Measurements from ENCODE around the gene ADCY1.
"Not testable (repeated sequence)": the region's sequence is repeated elsewhere in the genome, so short reads cannot be mapped to it uniquely, and the experiment has no call there.

ADCY1 gene

GRCh38 chr7:45573661-45574415 is at the start of gene ADCY1:
Gene ADCY1 (plus strand): TSS chr7:45574368. CDS start chr7:45574544, 176 bp downstream.
- DNase-seq: no peak

GRCh38 chr7:45524445-45524844 is 49.7 kb upstream of the ADCY1 start:
- no peak for DNase-seq

DNA sequence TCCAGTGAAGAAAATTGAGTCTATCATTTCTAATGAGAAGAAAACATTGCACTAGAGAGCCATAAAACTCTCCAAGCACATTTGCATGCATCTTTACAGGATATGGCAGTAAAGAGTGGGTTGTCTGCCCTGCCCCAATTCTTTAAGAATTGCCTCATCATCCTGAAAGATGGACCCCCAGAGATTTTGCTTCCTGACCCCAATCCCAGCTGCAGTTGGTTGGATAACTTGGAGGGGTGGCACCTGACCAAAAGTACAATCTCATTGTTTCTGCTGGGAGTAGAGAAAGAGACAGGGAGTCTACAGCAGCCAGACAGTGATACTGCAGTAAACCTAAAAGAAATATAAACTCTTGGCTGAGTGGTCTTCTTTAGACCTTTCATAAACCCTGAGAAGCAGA is 49.1 kb upstream of the ADCY1 start:
- DNase-seq: no peak

GRCh38 chr7:45543473-45543872 is 30.7 kb upstream of the ADCY1 start:
- DNase-seq: no peak

- DNase-seq: not testable (repeated sequence)
Observed at GRCh38 chr7:45545105-45545710, 29.0 kb upstream of the ADCY1 start.

GRCh38 chr7:45548917-45549316 is 25.3 kb upstream of the ADCY1 start:
- not testable (repeated sequence) for DNase-seq

DNA sequence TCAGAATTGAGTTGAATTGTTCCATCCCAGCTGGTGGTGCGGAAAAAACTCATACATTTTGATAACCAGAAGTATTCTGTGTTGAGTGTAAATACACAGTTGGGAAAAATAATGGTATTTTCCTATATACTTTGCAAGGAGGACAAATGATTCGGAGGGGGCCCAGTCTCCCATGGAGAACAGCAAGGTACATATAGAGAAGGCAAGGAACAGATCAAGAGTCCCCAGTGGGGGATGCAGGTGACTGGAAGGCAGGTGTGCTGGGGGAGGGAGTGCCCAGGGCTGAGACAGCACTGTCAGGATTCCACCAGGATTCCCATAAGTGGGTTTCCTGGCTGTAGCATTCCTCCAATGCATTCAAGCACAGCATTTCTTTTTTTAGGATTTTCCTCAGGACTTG is 10.8 kb upstream of the ADCY1 start:
- DNase-seq: no peak

DNA sequence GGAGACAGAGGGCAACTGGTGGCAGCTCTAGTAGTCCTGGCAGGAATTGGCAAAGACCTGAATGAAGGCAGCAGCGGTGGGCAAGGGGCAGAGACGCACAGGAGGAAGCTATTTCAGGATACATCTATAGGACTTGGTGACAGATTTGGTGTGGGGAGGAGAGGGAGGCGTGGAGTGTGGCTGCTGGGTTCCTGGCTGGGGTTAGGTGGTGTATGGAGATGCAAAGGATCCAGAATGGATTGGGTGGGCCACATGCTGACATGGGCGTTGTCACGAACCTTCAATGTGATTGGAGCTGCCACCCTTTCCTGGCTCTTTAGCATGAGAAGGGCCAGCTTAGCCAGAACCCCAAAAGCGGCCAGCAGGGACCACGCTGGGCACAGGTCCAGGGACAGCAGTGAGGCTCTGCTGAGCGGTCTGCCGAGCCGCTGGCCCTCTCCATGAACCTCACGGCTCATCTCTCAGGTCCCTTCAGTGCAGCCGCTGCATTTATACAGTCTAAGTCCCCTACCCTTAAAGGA is 10.2 kb upstream of the ADCY1 start:
- no peak for DNase-seq

DNA sequence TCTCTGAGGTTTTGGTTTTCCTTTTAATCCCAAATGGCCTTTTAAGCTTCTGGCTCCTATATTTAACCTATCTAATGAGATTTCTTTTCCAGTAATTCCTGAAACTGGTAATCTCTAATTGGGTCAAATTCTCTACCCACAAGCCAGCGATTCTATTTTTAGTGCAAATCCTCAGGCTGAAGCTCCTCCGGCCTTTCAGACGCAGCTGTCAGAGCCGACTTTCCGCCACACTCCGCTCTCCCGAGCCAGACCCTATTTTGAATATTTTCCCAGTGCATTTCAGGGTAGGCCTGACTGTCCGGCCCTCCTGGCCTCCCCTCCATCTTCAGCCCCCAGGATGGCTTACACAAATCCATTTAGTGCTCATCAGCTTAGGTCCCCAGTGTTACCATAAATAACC is 9.7 kb upstream of the ADCY1 start:
- no peak for DNase-seq

DNA sequence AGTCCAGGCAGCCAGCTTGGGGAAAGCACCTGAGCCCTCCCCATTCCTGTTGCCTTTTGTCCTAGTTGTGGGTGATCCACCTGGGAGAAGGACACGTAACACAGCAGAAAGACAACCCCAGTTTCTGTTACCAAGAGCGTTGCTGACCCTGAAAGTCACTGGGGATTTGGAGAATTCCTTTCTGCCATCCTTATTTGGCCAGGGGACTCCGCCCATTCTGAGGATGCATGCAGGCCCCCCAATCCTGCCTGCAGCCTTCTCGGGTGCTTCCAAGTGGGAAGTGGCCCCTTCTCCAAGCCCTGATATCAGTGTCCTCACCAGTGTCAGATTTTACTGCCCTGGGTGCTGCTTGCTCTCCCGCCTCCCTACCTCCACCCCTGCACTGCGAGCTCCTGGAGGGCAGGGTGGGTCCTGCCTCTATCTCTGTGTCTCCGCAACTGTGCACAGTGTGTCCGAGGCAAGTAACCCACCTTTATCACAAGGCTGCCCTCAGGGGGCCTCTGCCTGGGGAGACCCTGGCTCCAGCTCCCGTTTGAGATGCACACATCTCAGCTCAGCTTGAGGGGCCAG is 9.2 kb upstream of the ADCY1 start:
- DNase-seq: no peak

DNA sequence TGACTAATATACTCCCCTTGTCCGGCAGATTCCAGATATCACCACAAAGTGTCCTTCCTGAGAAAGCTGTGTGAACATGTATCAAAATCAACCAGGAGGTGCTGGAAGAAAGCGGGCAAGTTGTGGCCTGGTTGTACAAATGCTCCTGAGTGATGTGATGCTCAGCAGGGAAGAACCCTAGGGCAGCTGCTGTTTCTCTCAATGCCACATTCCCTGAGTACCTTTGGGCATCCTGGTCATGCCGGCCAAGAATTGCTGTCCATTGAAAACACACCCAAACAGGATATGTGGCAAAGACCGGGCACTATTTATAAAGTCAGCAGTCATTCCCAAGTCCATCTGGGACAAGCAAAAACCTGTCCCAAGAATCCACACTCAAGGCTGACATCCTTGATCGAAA is 7.8 kb upstream of the ADCY1 start:
- DNase-seq: no peak

GRCh38 chr7:45566961-45567360 is 7.2 kb upstream of the ADCY1 start:
- DNase-seq: no peak

- no peak for DNase-seq
Observed at GRCh38 chr7:45567713-45568112, 6.5 kb upstream of the ADCY1 start.

DNA sequence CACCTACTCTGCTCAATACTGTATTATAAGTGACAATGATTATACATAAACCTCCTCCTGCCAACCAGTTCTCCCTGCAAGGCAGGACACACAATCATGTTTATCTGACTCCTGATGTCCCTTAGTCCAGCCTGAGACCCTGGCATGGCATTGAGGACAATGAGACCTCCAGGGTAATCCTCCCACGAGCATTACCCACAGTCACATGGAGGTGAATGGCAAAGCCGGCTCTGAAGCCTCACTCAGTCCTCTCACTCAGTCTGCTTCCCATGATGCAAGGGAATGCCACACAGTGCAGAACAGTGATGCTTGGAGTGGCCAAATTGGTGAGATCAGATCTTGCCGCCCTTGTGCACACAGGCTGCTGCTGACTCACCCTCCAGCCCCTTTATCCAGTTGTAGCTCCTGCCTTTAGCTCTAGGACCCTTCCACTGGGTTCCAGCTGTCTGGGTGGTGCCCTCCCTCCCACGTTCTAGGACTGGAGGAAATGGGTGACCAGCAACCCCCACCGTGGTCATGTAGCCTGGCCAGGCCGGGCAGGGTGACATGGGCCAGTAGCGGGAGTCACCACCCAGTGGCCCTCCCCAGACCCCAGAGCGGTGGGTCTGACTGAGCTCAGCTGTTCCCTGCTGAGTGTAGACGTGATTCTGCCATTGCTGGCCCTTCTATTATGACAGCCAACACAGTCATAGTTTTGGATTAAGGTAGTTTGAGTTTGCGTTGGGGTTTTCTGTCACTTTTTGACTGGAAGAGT is 5.5 kb upstream of the ADCY1 start:
- no peak for DNase-seq

- DNase-seq: no peak
Observed at GRCh38 chr7:45569290-45569685, 4.9 kb upstream of the ADCY1 start.

- no peak for DNase-seq
Observed at GRCh38 chr7:45570797-45571196, 3.4 kb upstream of the ADCY1 start.

- no peak for DNase-seq
Observed at GRCh38 chr7:45573204-45573603, 964 bp upstream of the ADCY1 start.

- no peak for DNase-seq
Observed at GRCh38 chr7:45574416-45574668, 174 bp downstream of the ADCY1 start.

GRCh38 chr7:45574669-45575500 is 717 bp downstream of the ADCY1 start:
- DNase-seq: no peak

DNA sequence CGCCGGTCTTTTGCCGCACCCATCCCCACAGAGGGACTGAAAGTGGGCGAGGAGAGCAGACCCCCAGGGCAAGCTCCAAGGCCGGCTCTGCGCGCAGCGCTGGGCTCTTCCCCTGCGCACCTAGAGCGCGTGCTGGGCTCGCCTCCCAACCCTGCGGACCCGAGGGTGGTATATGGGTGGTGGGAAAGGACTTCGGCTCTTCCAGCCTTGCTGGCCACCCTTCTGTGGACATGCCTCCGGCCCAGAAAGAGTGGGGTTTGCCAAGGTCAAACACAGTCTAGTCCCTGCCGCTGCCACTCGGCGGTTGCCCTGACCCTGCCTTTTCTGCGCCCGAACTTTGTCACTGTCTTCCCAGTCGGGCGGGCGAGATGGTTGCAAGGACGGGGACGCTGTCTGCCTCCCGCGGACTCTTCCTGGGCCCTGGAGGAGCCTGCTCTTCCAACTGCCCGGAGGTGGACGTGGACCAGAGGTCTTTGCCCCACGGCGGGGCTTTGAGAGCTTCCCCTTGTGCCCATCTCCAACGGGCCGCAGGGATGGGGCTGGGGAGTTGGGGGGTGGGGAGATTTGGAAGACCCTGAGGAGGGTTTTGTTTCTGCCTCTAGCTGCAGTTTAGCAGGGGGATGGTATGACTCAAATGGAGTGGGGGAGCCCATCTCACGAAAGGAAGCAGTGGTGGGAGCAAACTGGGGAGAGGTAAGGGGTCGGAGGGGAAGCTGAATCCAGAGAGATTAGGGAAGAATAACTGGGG is 1.5 kb downstream of the ADCY1 start:
- no peak for DNase-seq

DNA sequence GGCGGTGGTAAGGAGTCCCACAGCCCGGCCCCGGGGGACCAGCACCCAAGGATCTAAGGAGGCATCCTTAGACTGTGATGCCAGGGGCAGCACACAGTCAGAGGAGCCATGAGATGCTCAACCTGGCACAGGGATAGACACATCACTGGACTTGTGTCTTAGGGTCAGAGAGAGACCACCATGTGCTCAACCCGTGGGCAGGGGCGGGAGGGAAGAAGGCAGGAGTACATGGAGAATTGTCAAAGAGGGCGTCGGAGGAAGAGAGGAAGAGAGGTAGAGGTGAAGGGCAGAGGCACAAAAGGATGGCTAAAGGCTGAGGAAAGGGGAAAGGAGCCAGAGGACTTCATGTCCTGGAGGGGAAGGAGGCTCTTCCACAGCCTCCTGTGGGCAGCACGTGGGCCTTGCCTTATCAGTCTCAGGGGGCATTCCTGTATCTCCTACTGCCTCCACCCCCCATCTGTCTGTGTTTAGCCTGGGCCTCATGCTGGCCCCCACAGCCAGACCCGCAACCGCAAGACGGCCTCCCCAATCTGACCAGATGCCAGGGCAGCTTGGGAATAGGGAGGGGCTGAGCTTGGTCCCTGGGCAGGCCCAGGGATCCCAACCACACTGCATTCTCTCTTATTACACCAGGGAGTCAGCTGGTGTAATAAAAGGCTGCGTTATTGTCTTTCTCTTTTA is 2.2 kb downstream of the ADCY1 start:
- DNase-seq: no peak
